ENCODE measurements around the gene KIAA1671.
A peak's percentile ranks its signal among the peaks of the same experiment; 100 is the strongest.

The KIAA1671 gene

GRCh38 chr22:25112538-25113253 lies 160.2 kb downstream of the KIAA1671 start:
- DNase-seq (ENCODE audit: low read depth, low spot score), result no peak

- DNase-seq (ENCODE audit: low read depth, low spot score), result peak; percentile 22
These were observed 160.8 kb downstream of the KIAA1671 start for GRCh38 chr22:25113316-25113721.

GRCh38 chr22:25114369-25115362 lies 162.2 kb downstream of the KIAA1671 start:
- DNase-seq (ENCODE audit: low read depth, low spot score), result peak; percentile 69

- no peak for DNase-seq (ENCODE audit: low read depth, low spot score)
These were observed 167.1 kb downstream of the KIAA1671 start for GRCh38 chr22:25119609-25120008.

- DNase-seq (ENCODE audit: low read depth, low spot score), result peak; percentile 51
These were observed 167.6 kb downstream of the KIAA1671 start for GRCh38 chr22:25120093-25120561.

- DNase-seq (ENCODE audit: low read depth, low spot score), result no peak
These were observed 168.3 kb downstream of the KIAA1671 start for GRCh38 chr22:25120761-25121212.

GRCh38 chr22:25122136-25122764 lies 169.7 kb downstream of the KIAA1671 start:
- no peak for DNase-seq (ENCODE audit: low read depth, low spot score)

- DNase-seq (ENCODE audit: low read depth, low spot score), result no peak
These were observed 171.2 kb downstream of the KIAA1671 start for GRCh38 chr22:25123677-25124076.

GRCh38 chr22:25125693-25126357 lies 173.3 kb downstream of the KIAA1671 start:
- DNase-seq (ENCODE audit: low read depth, low spot score), result no peak

GRCh38 chr22:25126510-25126909 lies 174.0 kb downstream of the KIAA1671 start:
- DNase-seq (ENCODE audit: low read depth, low spot score), result no peak

- no peak for DNase-seq (ENCODE audit: low read depth, low spot score)
These were observed 174.8 kb downstream of the KIAA1671 start for GRCh38 chr22:25127318-25127717.

GRCh38 chr22:25130462-25130861 lies 177.9 kb downstream of the KIAA1671 start:
- DNase-seq (ENCODE audit: low read depth, low spot score), result no peak

- no peak for DNase-seq (ENCODE audit: low read depth, low spot score)
These were observed 178.8 kb downstream of the KIAA1671 start for GRCh38 chr22:25131198-25131887.

- DNase-seq (ENCODE audit: low read depth, low spot score), result peak; percentile 49
These were observed 181.5 kb downstream of the KIAA1671 start for GRCh38 chr22:25134028-25134427.

GRCh38 chr22:25134451-25134850 lies 181.9 kb downstream of the KIAA1671 start:
- no peak for DNase-seq (ENCODE audit: low read depth, low spot score)

GRCh38 chr22:25136953-25137576 lies 184.5 kb downstream of the KIAA1671 start:
- DNase-seq (ENCODE audit: low read depth, low spot score), result no peak

- no peak for DNase-seq (ENCODE audit: low read depth, low spot score)
These were observed 185.3 kb downstream of the KIAA1671 start for GRCh38 chr22:25137577-25138525.

GRCh38 chr22:25139062-25139461 lies 186.5 kb downstream of the KIAA1671 start:
- peak; percentile 28 for DNase-seq (ENCODE audit: low read depth, low spot score)

- peak; percentile 45 for DNase-seq (ENCODE audit: low read depth, low spot score)
These were observed 189.6 kb downstream of the KIAA1671 start for GRCh38 chr22:25142102-25142501.

Measured in astrocyte of the hippocampus (primary cell).